NCI-H1092 treated with DMSO at 0.1 percent for 48 hours (cell line): ENCODE results near the gene RTBDN.
A peak's percentile ranks its signal among the peaks of the same experiment; 100 is the strongest.
"Not testable (repeated sequence)": the region's sequence is repeated elsewhere in the genome, so short reads cannot be mapped to it uniquely, and the experiment has no call there.

Experiments used
- DNase-seq: peaks from one replicate; lab custom pipeline; 2025; lab: John Stamatoyannopoulos, UW

The RTBDN gene

GRCh38 chr19:12856653-12857052, 22.3 kb upstream of the RTBDN start:
- DNase-seq = no peak

GRCh38 chr19:12847159-12848139, 13.1 kb upstream of the RTBDN start:
- DNase-seq = peak; percentile 65

DNA sequence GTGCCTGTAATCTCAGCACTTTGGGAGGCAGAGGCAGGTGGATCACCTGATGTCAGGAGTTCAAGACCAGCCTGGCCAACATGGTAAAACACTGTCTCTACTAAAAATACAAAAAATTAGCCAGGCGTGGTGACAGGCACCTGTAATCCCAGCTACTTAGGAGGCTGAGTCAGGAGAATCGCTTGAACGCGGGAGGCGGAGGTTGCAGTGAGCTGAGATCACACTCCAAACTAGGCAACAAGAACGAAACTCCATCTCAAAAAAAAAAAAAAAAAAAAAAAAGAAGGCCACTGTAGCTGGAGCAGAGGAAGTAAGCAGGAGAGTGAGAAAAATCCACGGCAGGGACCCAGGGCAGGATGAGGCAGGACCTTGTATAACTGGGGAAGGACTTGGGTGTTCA, 12.2 kb upstream of the RTBDN start:
- not testable (repeated sequence) for DNase-seq

DNA sequence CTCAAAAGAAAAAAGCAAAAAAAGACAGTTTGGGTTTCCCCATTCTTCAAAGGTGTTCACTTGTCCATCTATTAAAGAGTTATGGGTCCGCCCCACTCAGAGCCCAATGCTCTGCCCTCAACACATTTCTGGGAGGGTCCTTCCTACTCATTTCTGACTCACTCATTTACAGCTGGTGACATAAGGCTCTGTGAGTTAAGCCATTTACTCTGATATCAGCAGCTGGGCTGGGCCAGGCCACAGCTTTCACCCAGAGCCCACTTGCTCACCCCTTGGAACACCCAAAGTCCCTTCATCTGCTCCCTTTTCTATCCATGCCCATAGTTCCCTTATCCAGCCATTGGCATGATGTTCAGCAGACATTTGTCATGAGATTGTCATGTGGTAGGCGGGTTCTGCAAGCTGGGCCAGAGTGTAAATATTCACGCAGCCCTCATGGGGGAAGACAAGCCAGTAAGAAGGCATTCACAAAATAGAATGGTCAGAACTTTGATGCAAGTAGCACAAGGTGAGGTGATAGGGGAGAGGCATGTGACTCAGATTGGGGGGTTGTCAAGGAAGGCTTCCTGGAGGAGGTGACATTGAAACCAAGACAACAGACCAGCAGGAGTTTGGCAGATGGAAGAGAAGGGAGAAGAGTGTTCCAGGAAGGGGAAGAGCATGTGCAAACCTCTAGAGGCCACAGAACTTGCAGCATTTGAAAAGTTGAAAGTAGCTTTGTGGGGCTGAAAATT, 9.8 kb upstream of the RTBDN start:
- no peak for DNase-seq

- no peak for DNase-seq
Measured at GRCh38 chr19:12843328-12843727, 8.9 kb upstream of the RTBDN start.

DNA sequence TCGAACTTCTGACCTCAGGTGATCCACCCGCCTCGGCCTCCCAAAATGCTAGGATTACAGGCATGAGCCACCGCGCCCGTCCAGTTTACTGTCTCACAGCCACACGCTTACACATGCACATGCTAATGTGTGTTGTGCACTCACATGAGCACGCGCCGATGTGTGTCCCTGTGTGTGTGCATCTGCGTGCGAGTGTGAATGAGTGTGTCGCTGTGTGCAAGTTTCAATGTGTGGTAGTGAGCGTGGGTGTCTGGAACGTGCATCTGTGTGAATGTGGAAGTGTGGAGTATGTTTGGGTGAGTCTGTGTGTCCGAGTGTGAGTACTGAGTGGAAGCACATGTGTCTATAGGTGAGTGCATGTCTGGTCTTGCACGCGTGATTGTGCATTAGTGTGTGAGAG, 8.1 kb upstream of the RTBDN start:
- no peak for DNase-seq

- no peak for DNase-seq
Measured at GRCh38 chr19:12841094-12841493, 6.7 kb upstream of the RTBDN start.

DNA sequence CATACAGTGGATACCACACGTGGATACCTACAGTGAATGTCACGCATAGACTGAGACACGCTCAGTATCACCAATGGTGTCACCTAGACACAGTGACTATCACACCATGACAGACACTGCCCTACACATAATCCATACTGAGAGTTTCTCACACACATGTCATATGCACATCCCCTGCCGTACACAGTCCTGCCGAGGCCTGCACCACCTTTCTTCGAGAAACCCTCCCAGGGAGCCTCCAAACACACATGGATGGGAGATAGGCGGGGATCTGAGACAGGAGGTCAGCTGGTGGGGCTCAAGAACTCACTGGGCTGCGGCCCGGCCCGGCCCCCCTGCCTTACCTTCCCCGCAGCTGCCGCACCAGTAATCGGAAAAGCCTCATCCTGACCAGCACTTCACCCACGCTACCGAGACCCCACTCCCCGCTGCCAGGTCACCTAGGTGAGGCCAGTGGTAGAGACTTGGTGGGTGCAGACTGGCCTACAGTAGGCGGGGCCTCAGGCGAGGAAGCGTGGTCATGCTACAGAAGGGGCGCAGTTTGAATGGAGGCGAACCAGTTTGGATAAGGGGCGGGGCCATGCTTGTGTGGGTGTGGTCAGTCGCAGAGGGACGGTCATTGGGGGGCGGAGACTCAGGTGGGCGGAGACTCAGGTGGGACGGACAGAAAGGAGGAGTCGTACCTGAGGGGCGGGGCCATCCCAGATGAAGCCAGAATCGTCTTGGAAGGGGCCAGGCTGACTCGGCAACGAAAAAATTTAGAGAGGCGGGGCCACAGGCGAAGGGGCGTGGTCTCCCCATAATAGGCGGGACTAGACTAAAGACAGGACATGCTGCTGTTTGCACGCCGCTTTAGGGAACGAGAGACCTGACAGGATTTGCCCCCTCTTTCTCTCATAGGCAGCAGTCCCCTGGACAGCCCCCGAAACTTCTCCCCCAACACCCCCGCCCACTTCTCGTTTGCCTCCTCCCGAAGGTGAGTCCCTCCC, 6.0 kb upstream of the RTBDN start:
- no peak for DNase-seq

GRCh38 chr19:12838886-12839756, 4.7 kb upstream of the RTBDN start:
- peak; percentile 14 for DNase-seq

DNA sequence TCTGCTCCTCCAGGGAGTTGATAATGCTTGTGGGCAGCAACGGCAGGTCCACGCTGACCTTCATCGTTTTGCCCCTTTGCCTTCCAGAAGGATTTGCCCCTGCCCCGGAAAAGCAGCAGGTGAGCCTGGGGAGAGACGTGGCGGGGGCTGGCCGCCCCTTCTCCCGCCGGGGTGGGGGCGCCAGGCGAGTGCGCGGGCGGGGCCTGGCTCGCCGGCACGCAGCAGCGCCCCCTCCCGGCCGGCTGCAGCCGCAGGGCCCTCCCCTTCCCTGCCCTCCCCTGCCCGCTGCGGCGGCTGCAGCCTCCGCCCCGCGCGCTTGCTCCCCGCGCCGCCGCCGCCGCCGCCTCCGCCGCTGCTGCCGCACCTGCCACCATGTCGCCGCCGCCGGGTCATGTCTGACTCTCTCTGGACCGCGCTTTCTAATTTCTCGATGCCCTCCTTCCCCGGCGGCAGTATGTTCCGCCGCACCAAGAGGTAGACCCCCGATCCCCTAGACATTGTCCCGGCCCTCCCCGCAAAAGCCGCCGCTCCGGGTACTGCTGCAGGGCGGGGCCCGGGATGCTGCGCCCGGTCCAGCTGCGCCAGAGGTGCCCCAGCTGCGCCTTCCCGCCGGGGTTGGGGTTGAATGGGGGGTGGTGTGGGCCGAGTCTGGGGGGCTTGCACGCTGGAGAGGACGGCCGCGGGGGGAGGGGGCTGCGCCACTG, 4.0 kb upstream of the RTBDN start, which contains the start of gene MAST1:
MAST1 (plus strand) TSS at position 334 of the 704 bp plus-strand sequence; CDS start at position 392, 58 bp downstream.
- peak; percentile 63 for DNase-seq

GRCh38 chr19:12837225-12837624, 2.8 kb upstream of the RTBDN start:
- DNase-seq = no peak

GRCh38 chr19:12836529-12836863, 2.1 kb upstream of the RTBDN start:
- DNase-seq = no peak

GRCh38 chr19:12834976-12835757, 788 bp upstream of the RTBDN start:
- peak; percentile 47 for DNase-seq

- DNase-seq = no peak
Measured at GRCh38 chr19:12833738-12834565, 427 bp downstream of the RTBDN start.

DNA sequence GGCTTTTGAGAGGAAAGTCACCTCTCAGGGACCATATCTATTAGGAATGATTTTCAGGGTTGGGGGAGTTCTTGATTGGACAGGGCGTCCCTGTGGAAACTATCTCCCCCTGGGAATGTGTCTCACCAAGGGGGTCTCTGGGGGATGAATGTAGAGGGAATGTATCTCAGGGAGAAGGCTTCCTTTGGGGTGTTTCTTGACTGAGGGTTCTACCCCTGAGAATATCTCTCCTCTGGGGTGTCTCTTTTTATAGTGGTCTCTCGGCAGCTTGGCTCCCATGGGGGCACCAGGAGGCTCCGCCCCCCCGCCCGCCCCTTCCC, 1.0 kb downstream of the RTBDN start:
- DNase-seq = peak; percentile 58

DNA sequence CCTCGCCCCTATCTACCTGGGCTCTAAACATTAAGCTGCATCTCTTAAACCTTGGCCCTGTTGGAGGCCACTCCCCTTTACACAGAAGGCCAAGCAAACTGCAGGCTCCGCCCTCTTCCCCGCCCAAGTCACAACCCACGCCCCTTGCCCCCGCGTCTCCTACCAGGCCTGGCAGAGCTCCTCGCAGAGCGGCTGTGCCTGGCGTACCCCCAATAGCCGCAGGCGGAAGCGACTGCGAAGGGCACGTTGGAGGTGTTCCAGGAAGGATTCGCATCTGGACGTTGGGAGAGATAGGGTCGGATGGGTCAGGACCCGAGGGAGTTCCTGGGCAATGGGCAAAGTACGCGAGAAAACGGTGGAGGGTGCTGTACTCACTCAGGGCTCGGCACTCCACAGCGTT, 5.9 kb downstream of the RTBDN start:
- peak; percentile 84 for DNase-seq

- peak; percentile 17 for DNase-seq
Measured at GRCh38 chr19:12825254-12826131, 8.9 kb downstream of the RTBDN start.

- DNase-seq = no peak
Measured at GRCh38 chr19:12821761-12822160, 12.6 kb downstream of the RTBDN start.
